Suprapubic skin (tissue), 3 donors: ENCODE measurements around the gene CYP4F8.

Experiments used
- EP300 ChIP-seq: sonication (generic); formaldehyde crosslinking; IDR thresholded peaks from one replicate; pipeline ENCODE4 v1.6.1; 2017; ENCODE audit warnings: antibody characterized with exemption
- TF ChIP-seq, protein P1 (sequence below), 2 donors: fragments of 200-600 bp in 1 of 2; fragments of 450-650 bp in 1 of 2; sonication (generic) in 1 of 2; IDR thresholded peaks; one replicate each; pipeline ENCODE4 v1.5.1; 2016 to 2019; ENCODE audit warnings: antibody characterized with exemption in 2 of 2, mild to moderate bottlenecking in 1 of 2, moderate library complexity in 1 of 2

DNA sequence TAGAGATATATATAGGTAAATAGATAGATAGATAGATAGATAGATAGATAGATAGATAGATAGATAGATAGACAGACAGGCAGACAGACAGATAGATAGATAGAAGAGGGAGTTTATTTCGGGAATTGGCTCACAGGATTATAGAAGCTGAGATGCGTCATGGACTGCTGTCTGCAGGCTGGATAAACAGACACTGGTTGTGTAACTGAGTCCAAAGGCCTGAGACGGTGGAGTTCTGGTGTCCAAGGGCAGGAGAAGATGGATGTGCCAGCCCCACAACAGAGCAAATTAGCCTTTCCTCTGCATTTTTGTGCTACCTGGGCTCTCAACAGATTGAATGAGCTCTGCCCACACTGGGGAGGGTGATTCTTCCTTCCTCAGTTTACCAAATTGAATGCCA is 28.4 kb downstream of the CYP4F8 start:
- TF ChIP-seq, protein P1, sequence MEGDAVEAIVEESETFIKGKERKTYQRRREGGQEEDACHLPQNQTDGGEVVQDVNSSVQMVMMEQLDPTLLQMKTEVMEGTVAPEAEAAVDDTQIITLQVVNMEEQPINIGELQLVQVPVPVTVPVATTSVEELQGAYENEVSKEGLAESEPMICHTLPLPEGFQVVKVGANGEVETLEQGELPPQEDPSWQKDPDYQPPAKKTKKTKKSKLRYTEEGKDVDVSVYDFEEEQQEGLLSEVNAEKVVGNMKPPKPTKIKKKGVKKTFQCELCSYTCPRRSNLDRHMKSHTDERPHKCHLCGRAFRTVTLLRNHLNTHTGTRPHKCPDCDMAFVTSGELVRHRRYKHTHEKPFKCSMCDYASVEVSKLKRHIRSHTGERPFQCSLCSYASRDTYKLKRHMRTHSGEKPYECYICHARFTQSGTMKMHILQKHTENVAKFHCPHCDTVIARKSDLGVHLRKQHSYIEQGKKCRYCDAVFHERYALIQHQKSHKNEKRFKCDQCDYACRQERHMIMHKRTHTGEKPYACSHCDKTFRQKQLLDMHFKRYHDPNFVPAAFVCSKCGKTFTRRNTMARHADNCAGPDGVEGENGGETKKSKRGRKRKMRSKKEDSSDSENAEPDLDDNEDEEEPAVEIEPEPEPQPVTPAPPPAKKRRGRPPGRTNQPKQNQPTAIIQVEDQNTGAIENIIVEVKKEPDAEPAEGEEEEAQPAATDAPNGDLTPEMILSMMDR (IDR thresholded peaks at IDR 0.05), result no peak
- TF ChIP-seq EP300, result no peak
